Endothelial cell of umbilical vein (primary cell): ENCODE data around the gene GPR107. TPM values are rescaled to one million over a fixed set of nuclear protein-coding genes. Genes with fewer than 3 reads are reported as not detected.

ENCODE experiments used
- BruUV-seq: library from RNA; stranded (reverse); fragments of 400-500 nt; replicated peaks from 2 replicates; lab custom pipeline; 2021; lab: Mats Ljungman, UMichigan
- CTCF ChIA-PET: fragments of 300-600, 350-600 bp; sonication (Branson Sonifier 250); formaldehyde crosslinking; loops from one replicate; lab custom pipeline; 2021; ENCODE audit warnings: antibody characterized with exemption, inconsistent platforms; lab: Charles Lee
- POLR2A ChIA-PET: fragments of 300-600, 350-600 bp; sonication (Branson Sonifier 250); formaldehyde crosslinking; loops from one replicate; lab custom pipeline; 2021; ENCODE audit warnings: antibody characterized with exemption, inconsistent platforms; lab: Charles Lee
- DNase-seq: peaks from one replicate; pipeline ENCODE4 v3.0.0-alpha.2; 2011; ENCODE audit warnings: low read depth, low spot score
- FAIRE-seq: peaks from 2 replicates; lab custom pipeline; 2011; peaks lifted over from hg19 to GRCh38; lab: Jason Lieb, UNC
- H2AFZ ChIP-seq: 2 replicates; pipeline ENCODE4 v1.6.0; 2012; ENCODE audit warnings: low read depth, low read length, control low read depth, inconsistent platforms
- H3K27ac ChIP-seq: 2 replicates; pipeline ENCODE4 v1.5.1; 2011; ENCODE audit warnings: low read depth, mild to moderate bottlenecking, control low read depth, low read length, moderate library complexity; ENCODE audit not compliant: insufficient read depth
- H3K27me3 ChIP-seq, 2 experiments: 2 replicates each; pipeline versions ENCODE4 v1.6.0 to v1.6.1; 2011; ENCODE audit warnings: low read length in 2 of 2, mixed read lengths in 1 of 2; ENCODE audit not compliant: control insufficient read depth in 2 of 2, insufficient read depth in 2 of 2
- H3K36me3 ChIP-seq, 2 experiments: 2 replicates in 1 of 2; 3 replicates in 1 of 2; pipeline ENCODE4 v1.5.1; 2011; ENCODE audit warnings: low read length in 2 of 2, mild to moderate bottlenecking in 1 of 2, moderate library complexity in 1 of 2; ENCODE audit not compliant: control insufficient read depth in 2 of 2, insufficient read depth in 2 of 2; ENCODE audit errors: extremely low read depth in 1 of 2
- H3K4me1 ChIP-seq: 3 replicates; pipeline ENCODE4 v1.5.1; 2011; ENCODE audit warnings: mild to moderate bottlenecking, low read length; ENCODE audit not compliant: control insufficient read depth, insufficient read depth; ENCODE audit errors: extremely low read depth
- H3K4me2 ChIP-seq: 2 replicates; pipeline ENCODE4 v1.6.1; 2011; ENCODE audit warnings: low read length, control low read depth, mixed read lengths; ENCODE audit not compliant: insufficient read depth
- H3K4me3 ChIP-seq, 3 experiments: fragments of 200-600 bp in 1 of 3; sonication (generic), shearing (Covaris generic) in 1 of 3; replicated peaks in 1 of 3; 2 replicates each; pipeline ENCODE4 v1.5.1; 2011 to 2016; ENCODE audit warnings: control low read depth in 3 of 3, low read length in 3 of 3, mild to moderate bottlenecking in 2 of 3, inconsistent platforms in 1 of 3, low read depth in 1 of 3, moderate library complexity in 1 of 3; ENCODE audit not compliant: insufficient read depth in 1 of 3
- H3K79me2 ChIP-seq: 2 replicates; pipeline ENCODE4 v1.6.0; 2012; ENCODE audit warnings: low read length, inconsistent platforms; ENCODE audit not compliant: control insufficient read depth, insufficient read depth
- H3K9ac ChIP-seq: replicated peaks from 2 replicates; pipeline ENCODE3; 2011; ENCODE audit warnings: low read length, control low read depth; ENCODE audit not compliant: insufficient read depth; ENCODE audit errors: extremely low read depth
- H3K9me1 ChIP-seq: replicated peaks from 3 replicates; pipeline ENCODE4 v1.6.0; 2011; ENCODE audit warnings: mild to moderate bottlenecking, low read length; ENCODE audit not compliant: control insufficient read depth, insufficient read depth; ENCODE audit errors: extremely low read depth
- H3K9me3 ChIP-seq: replicated peaks from 2 replicates; pipeline ENCODE4 v1.5.1; 2012; ENCODE audit warnings: low read length, inconsistent platforms; ENCODE audit not compliant: control insufficient read depth, insufficient read depth
- H4K20me1 ChIP-seq: replicated peaks from 2 replicates; pipeline ENCODE3; 2011; ENCODE audit warnings: mild to moderate bottlenecking, low read length; ENCODE audit not compliant: control insufficient read depth, insufficient read depth; ENCODE audit errors: extremely low read depth
- CTCF ChIP-seq, 2 donors: IDR thresholded peaks; 1 replicate in 1 of 2; 2 replicates in 1 of 2; pipeline ENCODE4 v1.5.1; 2011; ENCODE audit warnings: low read length in 2 of 2, mild to moderate bottlenecking in 2 of 2, moderate library complexity in 2 of 2, control low read depth in 1 of 2, inconsistent platforms in 1 of 2, low read depth in 1 of 2; ENCODE audit not compliant: insufficient read depth in 1 of 2; ENCODE audit errors: extremely low read depth in 1 of 2
- EZH2 ChIP-seq: IDR thresholded peaks from 2 replicates; pipeline ENCODE4 v1.6.1; 2012; ENCODE audit warnings: borderline replicate concordance, low read depth, mild to moderate bottlenecking, moderate library complexity, low read length, inconsistent platforms; ENCODE audit not compliant: severe bottlenecking
- FOS ChIP-seq: IDR thresholded peaks from 2 replicates; pipeline ENCODE4 v1.6.1; 2011; ENCODE audit warnings: mild to moderate bottlenecking, low read length, moderate library complexity, borderline replicate concordance; ENCODE audit not compliant: insufficient read depth
- GATA2 ChIP-seq: IDR thresholded peaks from 2 replicates; pipeline ENCODE4 v1.7.0; 2011; ENCODE audit warnings: low read depth, mild to moderate bottlenecking, moderate library complexity, mixed read lengths, low read length; ENCODE audit not compliant: insufficient read length, insufficient read depth
- JUN ChIP-seq: IDR thresholded peaks from 2 replicates; pipeline ENCODE4 v1.6.1; 2011; ENCODE audit warnings: borderline replicate concordance, low read depth; ENCODE audit not compliant: insufficient read length, insufficient read depth
- MYC ChIP-seq: IDR thresholded peaks from one replicate; pipeline ENCODE4 v1.6.1; 2011; ENCODE audit warnings: mild to moderate bottlenecking, low read depth, low read length
- POLR2A ChIP-seq: IDR thresholded peaks from 2 replicates; pipeline ENCODE4 v1.6.1; 2012; ENCODE audit warnings: low read depth, mild to moderate bottlenecking, control low read depth, low read length
- POLR2AphosphoS5 ChIP-seq: IDR thresholded peaks from 2 replicates; pipeline ENCODE4 v1.6.1; 2012; ENCODE audit warnings: low read depth, mild to moderate bottlenecking, control low read depth, low read length, moderate library complexity; ENCODE audit not compliant: insufficient read depth
- dilution Hi-C: fragments of 300-500 bp; cut with MboI; formaldehyde crosslinking; loops from one replicate; pipeline ENCODE4 v1.15.0; 2019; ENCODE audit warnings: low sequenced_read_pairs; ENCODE audit not compliant: extremely low pct_ligation_motif_present
- intact Hi-C: fragments of 100-400 bp; cut with micrococcal nuclease; formaldehyde crosslinking; loops from one replicate; pipeline ENCODE4 v1.10.0; 2022
- polyA plus RNA-seq, 4 experiments: library from polyadenylated mRNA; depleted of rRNA in 3 of 4; stranded (reverse) in 3 of 4; unstranded in 1 of 4; fragments of >200 nt; gene quantifications; 2 replicates each; pipeline versions ENCODE4 v1.2.1 to v1.2.3, GENCODE V29; 2011 to 2012; ENCODE audit warnings: missing spikeins in 1 of 4
- total RNA-seq: library from RNA; stranded (reverse); gene quantifications from 2 replicates; pipeline ENCODE4 v1.2.3, GENCODE V29; 2021
- TF ChIP-seq, protein P1 (sequence below): IDR thresholded peaks from 2 replicates; pipeline ENCODE4 v1.6.1; 2011; ENCODE audit not compliant: insufficient read depth, insufficient read length

GPR107 gene
- total and polyA plus RNA-seq, 2 donors (not counting 3 experiments of a cell fraction or from before 2014, with no cell fraction given) = 27.2 to 38.9 TPM

DNA sequence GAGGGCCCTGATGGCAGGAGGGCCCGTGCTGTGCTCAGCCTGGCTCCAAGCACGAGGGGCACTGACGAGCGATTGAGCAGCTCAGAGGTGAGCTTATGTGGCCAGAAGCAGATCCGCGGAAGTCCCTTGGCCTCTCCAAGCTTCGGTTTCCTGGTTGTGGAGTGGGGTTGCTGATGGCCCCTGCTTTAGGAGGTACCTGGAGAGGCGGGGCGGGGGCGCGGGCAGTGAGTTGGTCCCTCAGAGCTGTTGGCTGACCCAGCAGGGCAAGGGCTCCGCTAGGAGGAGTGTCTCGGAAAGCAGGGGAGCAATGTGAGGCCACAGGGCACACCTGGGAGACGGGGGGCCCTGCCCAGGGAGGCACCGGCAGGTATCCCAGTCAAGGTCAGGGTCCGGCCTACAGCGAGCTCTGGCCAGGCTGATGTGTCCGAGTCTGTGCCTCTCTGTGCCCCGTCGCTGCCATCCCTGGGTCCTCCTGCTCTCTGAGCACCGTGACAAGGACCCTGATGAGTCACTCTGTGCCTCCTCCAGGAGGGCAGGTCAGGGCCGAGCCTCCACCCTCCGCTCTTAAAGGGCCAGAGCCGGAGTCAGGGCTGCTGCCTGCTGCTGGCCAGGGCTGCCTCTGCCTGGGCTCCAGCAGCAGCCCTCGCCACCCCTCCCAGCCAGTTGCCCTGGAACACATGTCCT is 133.3 kb downstream of the GPR107 start:
- Histone ChIP-seq H3K27ac (no peak overlapping the region), H3K9ac (no peak overlapping the region), H2AFZ (no peak overlapping the region), H4K20me1 (no peaks in the 10 kb centered on the region), H3K4me3 (no peak overlapping the region), H3K79me2 (peaks cover 80% of the 10 kb centered on the region), H3K4me1 (no peaks in the 10 kb centered on the region), H3K27me3 (no peaks in the 10 kb centered on the region), H3K9me3 (no peaks in the 10 kb centered on the region), H3K36me3 (no peaks in the 10 kb centered on the region), H3K9me1 (no peaks in the 10 kb centered on the region), H3K4me2 (no peak overlapping the region)
- no peak for DNase-seq
- ChIA-PET CTCF (no interaction called here), POLR2A (no interaction called here)
- peak; percentile 21 for FAIRE-seq
- dilution Hi-C loops = no loop called here
- intact Hi-C loops = no loop called here
- no TSS peak for BruUV-seq
- TF ChIP-seq POLR2AphosphoS5 (no peak), POLR2A (no peak), EZH2 (no peak), CTCF (IDR thresholded peaks at IDR 0.05; ENCODE audit: extremely low read depth in 1 of 2, insufficient read depth in 1 of 2, low read depth in 1 of 2, low read length in 2 of 2) (no peak)
- TF ChIP-seq, protein P1, sequence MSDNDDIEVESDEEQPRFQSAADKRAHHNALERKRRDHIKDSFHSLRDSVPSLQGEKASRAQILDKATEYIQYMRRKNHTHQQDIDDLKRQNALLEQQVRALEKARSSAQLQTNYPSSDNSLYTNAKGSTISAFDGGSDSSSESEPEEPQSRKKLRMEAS = no peak

GRCh38 chr9:130187523-130187846 is 133.8 kb downstream of the GPR107 start:
- Histone ChIP-seq H3K9ac (no peak overlapping the region), H3K27ac (no peak overlapping the region), H3K79me2 (peaks cover 79% of the 10 kb centered on the region), H3K36me3 (no peaks in the 10 kb centered on the region), H4K20me1 (no peaks in the 10 kb centered on the region), H3K4me1 (no peaks in the 10 kb centered on the region), H3K27me3 (no peaks in the 10 kb centered on the region), H2AFZ (no peak overlapping the region), H3K9me1 (no peaks in the 10 kb centered on the region), H3K4me3 (no peak overlapping the region), H3K4me2 (no peak overlapping the region), H3K9me3 (no peaks in the 10 kb centered on the region)
- dilution Hi-C loops = no loop called here
- DNase-seq = no peak
- intact Hi-C loops = no loop called here
- TF ChIP-seq, protein P1 = no peak
- TF ChIP-seq MYC (no peak), POLR2A (no peak), GATA2 (no peak), POLR2AphosphoS5 (no peak), EZH2 (no peak), JUN (no peak), FOS (no peak), CTCF (IDR thresholded peaks at IDR 0.05; ENCODE audit: extremely low read depth in 1 of 2, insufficient read depth in 1 of 2, low read depth in 1 of 2, low read length in 2 of 2) (no peak)
- no TSS peak for BruUV-seq
- FAIRE-seq = no peak
- POLR2A ChIA-PET = no interaction called here
- CTCF ChIA-PET = no interaction called here
